ENCODE data around the gene USP25. TPM values are rescaled to one million over a fixed set of nuclear protein-coding genes. Genes with fewer than 3 reads are reported as not detected.

USP25 gene
- total RNA-seq, 4 donors from 2014 or later, result 37.4 to 107 (median 69.2) TPM

GRCh38 chr21:15875286-15875685 lies 145.5 kb downstream of the USP25 start:
- no peaks in the 10 kb centered on the region for H3K9me3 ChIP-seq
- H3K4me1 ChIP-seq, result peaks cover 0 to 7% (median 0%) of the 10 kb centered on the region in 4 donors
- no peak for DNase-seq
- H3K27me3 ChIP-seq, result no peaks in the 10 kb centered on the region
- H3K36me3 ChIP-seq, result peaks cover 0 to 70% (median 18%) of the 10 kb centered on the region in 4 donors
- no peak for TF ChIP-seq POLR2AphosphoS5 (IDR thresholded peaks at IDR 0.05)
- TF ChIP-seq POLR2A (IDR thresholded peaks at IDR 0.05), result no peak
- no peak for TF ChIP-seq CTCF (IDR thresholded peaks at IDR 0.05)
- TF ChIP-seq EP300 (IDR thresholded peaks at IDR 0.05; ENCODE audit: low read depth), result no peak
- H3K4me3 ChIP-seq, result no peak overlapping the region
- no peak overlapping the region for H3K27ac ChIP-seq
- 90 to 95% methylated on average over 3 of the region's 3 CpGs for WGBS, 2 donors (ENCODE audit: low coverage in 1 of 2)
- intact Hi-C loops (cut with DNase I; ENCODE audit: low total_unique reads), result no loop called here
- in situ Hi-C loops (cut with MboI; ENCODE audit: low pct_ligation_motif_present in 1 of 4, low pct_unique_long_range_greater_than_20kb in 1 of 4, low sequenced_read_pairs in 3 of 4), result no loop called here

GRCh38 chr21:15893902-15894301 lies 164.1 kb downstream of the USP25 start:
- Histone ChIP-seq H3K36me3 (no peaks in the 10 kb centered on the region), H3K4me3 (no peak overlapping the region), H3K27ac (no peak overlapping the region), H3K4me1 (no peaks in the 10 kb centered on the region), H3K9me3 (no peaks in the 10 kb centered on the region), H3K27me3 (no peaks in the 10 kb centered on the region)
- 79 to 94% methylated on average over 3 to 4 of the region's 4 CpGs for WGBS, 2 donors (ENCODE audit: low coverage in 1 of 2)
- TF ChIP-seq EP300 (IDR thresholded peaks at IDR 0.05; ENCODE audit: low read depth), result no peak
- no peak for TF ChIP-seq POLR2A (IDR thresholded peaks at IDR 0.05)
- TF ChIP-seq CTCF (IDR thresholded peaks at IDR 0.05), result no peak
- TF ChIP-seq POLR2AphosphoS5 (IDR thresholded peaks at IDR 0.05), result no peak
- in situ Hi-C loops (cut with MboI; ENCODE audit: low pct_ligation_motif_present in 1 of 4, low pct_unique_long_range_greater_than_20kb in 1 of 4, low sequenced_read_pairs in 3 of 4), result no loop called here
- DNase-seq, result no peak
- intact Hi-C loops (cut with DNase I; ENCODE audit: low total_unique reads), result no loop called here

- no peak overlapping the region for H3K27ac ChIP-seq
- in situ Hi-C loops (cut with MboI; ENCODE audit: low pct_ligation_motif_present in 1 of 4, low pct_unique_long_range_greater_than_20kb in 1 of 4, low sequenced_read_pairs in 3 of 4) (no loop called here), intact Hi-C loops (cut with DNase I; ENCODE audit: low total_unique reads) (no loop called here)
- H3K4me3 ChIP-seq, result no peak overlapping the region
- H3K36me3 ChIP-seq, result no peaks in the 10 kb centered on the region
- peaks cover under 1 to 2% of the 10 kb centered on the region in 2 donors for H3K9me3 ChIP-seq
- DNase-seq, result no peak
- TF ChIP-seq CTCF (IDR thresholded peaks at IDR 0.05) (peak in 1 of 5 experiments; percentile 21), POLR2A (IDR thresholded peaks at IDR 0.05) (no peak)
- H3K4me1 ChIP-seq, result no peaks in the 10 kb centered on the region
- H3K27me3 ChIP-seq, result no peaks in the 10 kb centered on the region
These were observed 164.8 kb downstream of the USP25 start for GRCh38 chr21:15894596-15894995.

- no peak for TF ChIP-seq CTCF (IDR thresholded peaks at IDR 0.05)
- no peak for TF ChIP-seq POLR2A (IDR thresholded peaks at IDR 0.05)
- no peak for TF ChIP-seq POLR2AphosphoS5 (IDR thresholded peaks at IDR 0.05)
- no peak for TF ChIP-seq EP300 (IDR thresholded peaks at IDR 0.05; ENCODE audit: low read depth)
- intact Hi-C loops (cut with DNase I; ENCODE audit: low total_unique reads), result no loop called here
- in situ Hi-C loops (cut with MboI; ENCODE audit: low pct_ligation_motif_present in 1 of 4, low pct_unique_long_range_greater_than_20kb in 1 of 4, low sequenced_read_pairs in 3 of 4), result no loop called here
These were observed 165.6 kb downstream of the USP25 start for GRCh38 chr21:15895142-15896106.

More at GRCh38 chr21:15895142-15896106, 165.6 kb downstream of the USP25 start:
- H3K4me1 ChIP-seq, result no peaks in the 10 kb centered on the region
- H3K27ac ChIP-seq, result no peak overlapping the region
- peaks cover 3 to 7% of the 10 kb centered on the region in 2 donors for H3K9me3 ChIP-seq
- H3K27me3 ChIP-seq, result no peaks in the 10 kb centered on the region
- H3K36me3 ChIP-seq, result no peaks in the 10 kb centered on the region
- no peak overlapping the region for H3K4me3 ChIP-seq
- DNase-seq, result no peak
- WGBS, 2 donors (ENCODE audit: low coverage in 1 of 2), result 70 to 81% methylated on average over 3 to 5 of the region's 5 CpGs
